ENCODE measurements around the gene FNIP1.
"Not testable (repeated sequence)": the region's sequence is repeated elsewhere in the genome, so short reads cannot be mapped to it uniquely, and the experiment has no call there.

FNIP1 gene

DNA sequence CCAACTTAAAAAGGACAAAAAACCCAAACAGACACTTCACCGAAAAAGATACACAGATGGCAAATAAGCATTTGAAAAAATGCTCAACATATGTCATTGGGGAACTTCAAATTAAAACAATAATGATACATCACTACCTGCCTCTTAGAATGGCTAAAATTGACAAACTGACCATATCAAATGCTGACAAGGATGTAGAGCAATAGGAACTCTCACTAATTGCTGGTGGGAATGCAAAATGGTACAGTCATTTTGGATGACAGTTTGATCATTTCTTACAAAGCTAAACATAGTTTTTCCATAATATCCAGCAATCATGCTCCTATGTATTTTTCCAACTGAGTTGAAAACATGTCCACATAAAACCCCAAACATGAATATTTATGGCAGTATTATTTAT, 102.9 kb downstream of the FNIP1 start:
- FAIRE-seq: no peak
- no peak for DNase-seq (ENCODE audit: low spot score)

GRCh38 chr5:131685516-131686171, 111.2 kb downstream of the FNIP1 start:
- FAIRE-seq (no peak), DNase-seq (ENCODE audit: low spot score) (no peak)

DNA sequence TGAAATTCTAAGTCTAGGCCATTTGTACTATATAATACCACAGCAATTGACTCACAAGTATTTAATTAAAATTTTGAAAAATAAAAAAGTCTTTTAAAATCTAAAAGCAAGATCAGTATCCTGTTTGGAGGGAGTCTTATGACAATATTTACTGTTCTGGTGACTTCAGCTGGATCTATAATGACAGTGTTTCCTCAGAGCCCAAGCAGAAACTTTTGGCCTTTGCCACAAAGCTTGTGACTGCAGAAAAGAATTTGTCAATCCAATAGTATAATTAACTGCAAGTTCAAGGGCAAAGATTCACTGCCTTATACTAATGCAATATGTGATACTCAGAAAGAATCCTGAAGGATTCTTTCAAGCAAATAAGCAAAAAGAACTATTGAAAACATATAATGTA, 112.2 kb downstream of the FNIP1 start:
- FAIRE-seq (no peak), DNase-seq (ENCODE audit: low spot score) (no peak)

DNA sequence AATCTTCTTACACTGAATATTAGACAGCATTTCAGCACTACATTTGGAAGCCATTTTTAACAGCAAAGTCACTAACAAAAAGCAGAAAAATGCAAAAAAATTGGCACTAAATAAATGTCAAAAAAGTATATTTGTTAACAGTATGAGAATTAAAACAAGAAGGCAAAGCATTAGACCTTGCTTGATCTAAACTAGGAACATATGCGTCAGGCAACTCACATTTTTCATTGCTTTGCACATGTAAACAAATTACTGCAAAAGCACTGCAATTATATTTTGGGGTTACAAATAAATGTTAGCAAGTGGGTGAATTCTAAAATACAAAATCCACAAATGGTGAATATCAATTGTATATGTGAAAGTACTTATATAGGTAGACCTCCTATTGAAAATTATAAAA, 112.8 kb downstream of the FNIP1 start:
- DNase-seq (ENCODE audit: low spot score): no peak
- no peak for FAIRE-seq

GRCh38 chr5:131682826-131683225, 114.0 kb downstream of the FNIP1 start:
- DNase-seq (ENCODE audit: low spot score): no peak
- no peak for FAIRE-seq

DNA sequence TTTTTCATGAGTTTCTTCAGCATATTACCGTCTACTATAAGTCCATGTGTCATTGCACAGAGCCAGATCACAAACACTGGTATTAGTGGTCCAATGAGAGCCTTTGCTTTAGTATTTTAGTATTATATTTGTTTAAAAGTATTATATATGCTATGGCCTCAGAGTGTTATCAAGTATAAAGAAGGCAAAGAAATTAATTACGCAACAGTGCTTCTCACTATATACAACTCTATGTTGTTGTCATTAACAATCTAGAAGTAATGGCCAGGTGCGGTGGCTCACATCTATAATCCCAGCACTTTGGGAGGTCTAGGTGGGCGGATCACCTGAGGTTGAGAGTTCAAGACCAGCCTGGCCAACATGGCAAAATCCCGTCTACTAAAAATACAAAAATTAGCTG, 114.6 kb downstream of the FNIP1 start:
- no peak for FAIRE-seq
- no peak for DNase-seq (ENCODE audit: low spot score)

DNA sequence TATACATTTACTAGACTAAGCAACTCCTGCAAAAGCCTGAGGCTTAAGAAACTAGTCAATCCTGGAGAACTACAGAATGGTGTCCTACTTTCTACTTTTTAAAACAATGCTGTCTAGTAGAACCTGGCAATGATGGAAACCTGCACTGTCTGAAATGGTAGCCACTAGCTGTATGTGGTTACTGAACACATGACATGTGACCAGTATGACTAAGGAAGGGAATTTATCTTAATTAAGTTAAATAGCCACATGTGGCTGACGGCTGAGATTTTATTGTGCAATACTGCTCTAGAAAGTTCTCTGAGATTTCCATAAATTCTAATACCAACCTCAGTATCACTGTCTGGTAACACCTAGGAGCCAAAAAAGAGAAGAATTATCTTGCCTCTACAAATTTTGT, 116.9 kb downstream of the FNIP1 start:
- FAIRE-seq: no peak
- no peak for DNase-seq (ENCODE audit: low spot score)

GRCh38 chr5:131678273-131678672, 118.5 kb downstream of the FNIP1 start:
- DNase-seq (ENCODE audit: low spot score); FAIRE-seq: not testable (repeated sequence)

- no peak for DNase-seq (ENCODE audit: low spot score)
- FAIRE-seq: no peak
Measured at GRCh38 chr5:131677115-131677514, 119.7 kb downstream of the FNIP1 start.

DNA sequence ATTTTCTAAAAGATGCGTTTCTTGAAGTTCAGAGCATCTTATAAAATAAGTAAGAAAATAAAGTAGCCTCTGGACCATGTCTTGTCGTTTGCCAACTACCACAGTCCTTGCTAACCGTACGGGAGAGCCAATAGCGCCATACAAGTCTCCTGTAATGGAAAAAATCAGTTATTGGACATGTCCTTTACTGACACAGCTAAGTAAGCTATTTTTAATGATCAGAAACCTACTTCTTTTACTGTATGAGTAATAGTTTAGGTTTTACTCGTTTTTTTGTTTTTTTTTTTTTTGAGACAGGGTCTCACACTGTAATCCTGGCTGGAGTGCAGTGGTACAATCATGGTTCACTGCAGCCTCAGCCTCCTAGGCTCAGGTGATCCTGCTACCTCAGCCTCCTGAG, 124.0 kb downstream of the FNIP1 start:
- FAIRE-seq: no peak
- no peak for DNase-seq (ENCODE audit: low spot score)

GRCh38 chr5:131671994-131672655, 124.7 kb downstream of the FNIP1 start:
- FAIRE-seq: no peak
- DNase-seq (ENCODE audit: low spot score): no peak

- FAIRE-seq: no peak
- DNase-seq (ENCODE audit: low spot score): no peak
Measured at GRCh38 chr5:131671409-131671808, 125.4 kb downstream of the FNIP1 start.

GRCh38 chr5:131664929-131665328, 131.9 kb downstream of the FNIP1 start:
- FAIRE-seq: no peak

GRCh38 chr5:131661933-131662332, 134.9 kb downstream of the FNIP1 start:
- DNase-seq (ENCODE audit: low spot score): no peak
- FAIRE-seq: no peak

More at GRCh38 chr5:131664929-131665328, 131.9 kb downstream of the FNIP1 start:
- DNase-seq (ENCODE audit: low spot score): no peak

DNA sequence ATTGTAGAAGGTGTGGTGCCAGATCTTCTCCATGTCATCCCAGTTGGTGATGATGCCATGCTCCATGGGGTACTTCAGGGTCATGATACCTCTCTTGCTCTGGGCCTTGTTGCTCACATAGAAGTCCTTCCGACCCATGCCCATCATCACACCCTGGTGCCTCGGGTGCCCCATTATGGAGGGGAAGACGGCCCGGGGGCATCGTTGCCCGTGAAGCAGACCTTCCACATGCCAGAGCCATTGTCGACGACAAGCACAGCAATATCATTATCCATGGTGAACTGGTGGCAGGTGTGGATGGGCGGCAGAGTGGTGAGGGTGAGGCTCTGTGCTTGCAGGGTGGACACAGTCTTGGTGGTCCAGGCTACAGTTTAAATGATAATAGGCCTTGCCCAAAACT, 137.0 kb downstream of the FNIP1 start:
- no peak for FAIRE-seq
- DNase-seq (ENCODE audit: low spot score): no peak

DNA sequence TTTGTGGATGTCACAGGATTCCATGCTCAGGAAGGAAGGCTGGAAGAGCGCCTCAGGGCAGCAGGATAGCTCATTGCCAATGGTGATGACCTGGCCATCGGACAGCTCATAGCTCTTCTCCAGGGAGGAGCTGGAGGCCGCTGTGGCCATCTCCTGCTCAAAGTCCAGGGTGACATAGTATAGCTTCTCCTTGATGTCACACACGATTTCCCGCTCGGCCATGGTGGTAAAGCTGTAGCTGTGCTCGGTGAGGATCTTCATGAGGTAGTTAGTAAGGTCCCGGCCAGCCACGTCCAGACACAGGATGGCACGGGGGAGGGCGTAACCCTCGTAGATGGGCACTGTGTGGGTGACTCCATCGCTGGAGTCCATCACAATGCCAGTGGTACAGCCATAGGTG, 137.5 kb downstream of the FNIP1 start:
- DNase-seq (ENCODE audit: low spot score): no peak
- no peak for FAIRE-seq

GRCh38 chr5:131654776-131655175, 142.0 kb downstream of the FNIP1 start:
- FAIRE-seq (no peak), DNase-seq (ENCODE audit: low spot score) (no peak)

DNA sequence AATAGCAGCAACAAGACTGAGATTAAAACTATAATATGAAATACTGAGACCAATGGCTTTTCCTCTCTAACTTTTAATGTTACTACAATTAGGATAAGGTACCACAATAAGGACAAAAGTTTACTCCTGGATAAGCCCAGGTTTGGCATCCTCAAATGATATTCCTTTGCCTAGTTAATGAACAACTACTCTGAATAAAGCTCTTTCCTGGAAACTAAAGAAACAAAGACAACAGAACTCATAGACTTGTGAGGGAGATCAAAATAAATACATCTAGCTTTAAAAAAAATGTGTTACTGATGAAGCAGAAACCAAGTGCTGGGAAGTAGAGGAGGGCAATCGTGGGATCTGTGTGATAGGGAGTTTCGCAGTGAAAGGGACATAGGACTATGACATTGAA, 142.5 kb downstream of the FNIP1 start:
- no peak for DNase-seq (ENCODE audit: low spot score)
- FAIRE-seq: no peak

GRCh38 chr5:131649161-131649560, 147.7 kb downstream of the FNIP1 start:
- FAIRE-seq: no peak

GRCh38 chr5:131647048-131647769, 149.6 kb downstream of the FNIP1 start:
- DNase-seq (ENCODE audit: low spot score) (no peak), FAIRE-seq (no peak)

More at GRCh38 chr5:131649161-131649560, 147.7 kb downstream of the FNIP1 start:
- DNase-seq (ENCODE audit: low spot score): no peak

DNA sequence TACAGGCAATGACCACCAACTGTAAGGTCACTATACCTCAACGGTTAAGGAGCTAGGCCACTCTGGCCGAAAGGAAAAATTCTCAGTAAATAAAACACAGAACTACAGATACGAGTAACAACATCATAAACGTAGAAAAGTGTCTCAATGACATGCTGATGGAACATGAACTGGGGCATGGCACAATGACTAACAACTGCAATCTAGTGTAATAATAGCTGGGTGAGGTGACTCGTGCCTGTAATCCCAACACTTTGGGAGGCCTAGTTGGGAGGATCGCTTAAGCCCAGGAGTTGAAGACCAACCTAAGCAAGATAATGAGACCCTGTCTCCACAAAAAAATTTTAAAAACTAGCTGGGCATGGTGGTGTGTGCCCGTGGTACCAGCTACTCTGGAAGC, 152.0 kb downstream of the FNIP1 start:
- FAIRE-seq (no peak), DNase-seq (ENCODE audit: low spot score) (no peak)

DNA sequence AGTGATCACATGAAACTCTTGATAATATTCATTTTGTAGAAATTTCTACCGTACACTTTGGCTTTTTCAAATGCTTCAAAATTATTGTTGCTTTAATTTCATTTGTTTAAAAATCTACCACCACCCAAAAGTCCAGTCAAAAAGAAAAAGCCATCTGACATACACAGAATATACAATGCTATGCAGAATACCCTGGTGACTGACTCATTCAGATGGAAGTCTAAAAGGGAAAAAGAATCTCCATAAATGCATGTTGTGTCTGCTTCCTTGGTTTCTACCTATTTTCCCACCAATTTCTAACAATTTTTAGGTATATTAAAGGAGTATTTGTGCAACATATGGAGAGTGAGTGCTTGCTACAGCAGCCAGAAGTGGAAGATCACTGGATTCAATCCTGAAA, 152.4 kb downstream of the FNIP1 start:
- FAIRE-seq (no peak), DNase-seq (ENCODE audit: low spot score) (no peak)

GRCh38 chr5:131641494-131641893, 155.3 kb downstream of the FNIP1 start:
- FAIRE-seq (no peak), DNase-seq (ENCODE audit: low spot score) (no peak)

Measured in RCC 7860 (cell line).